ENCODE measurements around the gene SLC39A9. TPM values are rescaled to one million over a fixed set of nuclear protein-coding genes. Genes with fewer than 3 reads are reported as not detected.
"Not testable (repeated sequence)": the region's sequence is repeated elsewhere in the genome, so short reads cannot be mapped to it uniquely, and the experiment has no call there.

SLC39A9 gene
- total RNA-seq, 4 donors from 2014 or later: 41.5 to 47.9 (median 45.4) TPM

- H3K4me1 ChIP-seq: peaks cover 0 to 10% (median 0%) of the 10 kb centered on the region in 3 donors
- H3K4me3 ChIP-seq: no peak overlapping the region
- no peak for TF ChIP-seq POLR2AphosphoS5 (IDR thresholded peaks at IDR 0.05)
- TF ChIP-seq POLR2A (IDR thresholded peaks at IDR 0.05): no peak
- TF ChIP-seq CTCF (IDR thresholded peaks at IDR 0.05): no peak
- TF ChIP-seq EP300 (IDR thresholded peaks at IDR 0.05): no peak
- H3K27me3 ChIP-seq: no peaks in the 10 kb centered on the region
- H3K27ac ChIP-seq: no peak overlapping the region
- no peaks in the 10 kb centered on the region for H3K36me3 ChIP-seq
- ATAC-seq: no peak
- 84 to 85% methylated on average over 2 of the region's 2 CpGs for WGBS, 2 donors (ENCODE audit: low coverage in 1 of 2)
- peaks cover 0 to 4% (median 0%) of the 10 kb centered on the region in 3 donors for H3K9me3 ChIP-seq
Measured at GRCh38 chr14:69413483-69413882, 15.0 kb downstream of the SLC39A9 start.

GRCh38 chr14:69416087-69416486 is 17.6 kb downstream of the SLC39A9 start:
- H3K9me3 ChIP-seq, H3K4me1 ChIP-seq, H3K4me3 ChIP-seq, ATAC-seq, H3K36me3 ChIP-seq, H3K27me3 ChIP-seq, H3K27ac ChIP-seq: not testable (repeated sequence)
- WGBS, 2 donors (ENCODE audit: low coverage in 1 of 2): 96 to 100% methylated on average over 2 to 3 of the region's 4 CpGs

GRCh38 chr14:69423279-69423678 is 24.8 kb downstream of the SLC39A9 start:
- Histone ChIP-seq H3K27ac (no peak overlapping the region), H3K4me1 (no peaks in the 10 kb centered on the region), H3K4me3 (no peak overlapping the region), H3K36me3 (peaks cover 0 to 52% of the 10 kb centered on the region in 2 donors), H3K9me3 (peaks cover 0 to 4% (median 0%) of the 10 kb centered on the region in 3 donors), H3K27me3 (no peaks in the 10 kb centered on the region)
- no peak for TF ChIP-seq POLR2AphosphoS5 (IDR thresholded peaks at IDR 0.05)
- TF ChIP-seq EP300 (IDR thresholded peaks at IDR 0.05): no peak
- no peak for ATAC-seq
- WGBS, 2 donors (ENCODE audit: low coverage in 1 of 2): 100% methylated on average over 4 of the region's 4 CpGs; no CpG with 5 or more reads in 1 of the 2 donors

- TF ChIP-seq POLR2AphosphoS5 (IDR thresholded peaks at IDR 0.05) (no peak), CTCF (IDR thresholded peaks at IDR 0.05) (no peak), POLR2A (IDR thresholded peaks at IDR 0.05) (no peak), EP300 (IDR thresholded peaks at IDR 0.05) (no peak)
- peaks cover 0 to 58% of the 10 kb centered on the region in 2 donors for H3K36me3 ChIP-seq
Measured at GRCh38 chr14:69424149-69424923, 25.8 kb downstream of the SLC39A9 start.

GRCh38 chr14:69427596-69427995 is 29.1 kb downstream of the SLC39A9 start:
- H3K27ac ChIP-seq: no peak overlapping the region
- H3K4me3 ChIP-seq: no peak overlapping the region
- no peak for ATAC-seq
- peaks cover 0 to 57% of the 10 kb centered on the region in 2 donors for H3K36me3 ChIP-seq
- WGBS, 2 donors (ENCODE audit: low coverage in 1 of 2): 88% methylated on average over 1 of the region's 1 CpG
- TF ChIP-seq POLR2AphosphoS5 (IDR thresholded peaks at IDR 0.05): no peak
- TF ChIP-seq POLR2A (IDR thresholded peaks at IDR 0.05): no peak
- TF ChIP-seq CTCF (IDR thresholded peaks at IDR 0.05): no peak
- TF ChIP-seq EP300 (IDR thresholded peaks at IDR 0.05): no peak
- no peaks in the 10 kb centered on the region for H3K4me1 ChIP-seq
- no peaks in the 10 kb centered on the region for H3K27me3 ChIP-seq
- H3K9me3 ChIP-seq: no peaks in the 10 kb centered on the region

More at GRCh38 chr14:69424149-69424923, 25.8 kb downstream of the SLC39A9 start:
- no peak for ATAC-seq
- no peak overlapping the region for H3K27ac ChIP-seq
- 85% methylated on average over 2 of the region's 2 CpGs; no CpG with 5 or more reads in 1 of the 2 donors for WGBS, 2 donors (ENCODE audit: low coverage in 1 of 2)
- H3K4me1 ChIP-seq: no peaks in the 10 kb centered on the region
- H3K4me3 ChIP-seq: no peak overlapping the region
- H3K9me3 ChIP-seq: peaks cover 0 to 4% (median 0%) of the 10 kb centered on the region in 3 donors
- H3K27me3 ChIP-seq: no peaks in the 10 kb centered on the region

All from gastroesophageal sphincter (tissue), 4 donors.